Fibroblast of lung (primary cell): ENCODE measurements around the gene MCF2L2.

Experiments used
- EZH2 ChIP-seq: IDR thresholded peaks from 2 replicates; pipeline ENCODE4 v1.5.1; 2012; ENCODE audit warnings: low read length, control low read depth, mild to moderate bottlenecking; ENCODE audit errors: missing control alignments
- TF ChIP-seq, protein P1 (sequence below), 2 donors: IDR thresholded peaks in 1 of 2; conservative IDR thresholded peaks in 1 of 2; 1 replicate in 1 of 2; 2 replicates in 1 of 2; pipeline ENCODE4 v1.5.1; 2011 to 2012; ENCODE audit warnings: low read length in 2 of 2, control low read depth in 1 of 2, inconsistent platforms in 1 of 2, low read depth in 1 of 2, mild to moderate bottlenecking in 1 of 2

GRCh38 chr3:183442994-183443393, 14.6 kb upstream of the MCF2L2 start:
- TF ChIP-seq, protein P1, sequence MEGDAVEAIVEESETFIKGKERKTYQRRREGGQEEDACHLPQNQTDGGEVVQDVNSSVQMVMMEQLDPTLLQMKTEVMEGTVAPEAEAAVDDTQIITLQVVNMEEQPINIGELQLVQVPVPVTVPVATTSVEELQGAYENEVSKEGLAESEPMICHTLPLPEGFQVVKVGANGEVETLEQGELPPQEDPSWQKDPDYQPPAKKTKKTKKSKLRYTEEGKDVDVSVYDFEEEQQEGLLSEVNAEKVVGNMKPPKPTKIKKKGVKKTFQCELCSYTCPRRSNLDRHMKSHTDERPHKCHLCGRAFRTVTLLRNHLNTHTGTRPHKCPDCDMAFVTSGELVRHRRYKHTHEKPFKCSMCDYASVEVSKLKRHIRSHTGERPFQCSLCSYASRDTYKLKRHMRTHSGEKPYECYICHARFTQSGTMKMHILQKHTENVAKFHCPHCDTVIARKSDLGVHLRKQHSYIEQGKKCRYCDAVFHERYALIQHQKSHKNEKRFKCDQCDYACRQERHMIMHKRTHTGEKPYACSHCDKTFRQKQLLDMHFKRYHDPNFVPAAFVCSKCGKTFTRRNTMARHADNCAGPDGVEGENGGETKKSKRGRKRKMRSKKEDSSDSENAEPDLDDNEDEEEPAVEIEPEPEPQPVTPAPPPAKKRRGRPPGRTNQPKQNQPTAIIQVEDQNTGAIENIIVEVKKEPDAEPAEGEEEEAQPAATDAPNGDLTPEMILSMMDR (conservative IDR thresholded peaks at IDR 0.05 in 1 of 2, IDR thresholded peaks at IDR 0.05 in 1 of 2; ENCODE audit: low read depth in 1 of 2, low read length in 2 of 2) = no peak
- TF ChIP-seq EZH2 = no peak
